Measurements from ENCODE around the gene CNP.
A peak's percentile ranks its signal among the peaks of the same experiment; 100 is the strongest.

Gene CNP

GRCh38 chr17:41930009-41930832 is 36.4 kb upstream of the CNP start, which contains the start of gene ODAD4:
Gene ODAD4 (plus strand): TSS chr17:41930617. CDS start chr17:41930724, 107 bp downstream.
- no peak for TF ChIP-seq EP300 (IDR thresholded peaks at IDR 0.05; ENCODE audit: borderline replicate concordance)
- TF ChIP-seq FOXM1 (IDR thresholded peaks at IDR 0.05; ENCODE audit: borderline replicate concordance, low read depth) = no peak
- no peak for TF ChIP-seq TCF12 (IDR thresholded peaks at IDR 0.05; ENCODE audit: low read depth)
- TF ChIP-seq MAX (IDR thresholded peaks at IDR 0.05) = peak; percentile 89
- TF ChIP-seq CREB1 (IDR thresholded peaks at IDR 0.05; ENCODE audit: low read depth) = no peak
- no peak for TF ChIP-seq YY1 (IDR thresholded peaks at IDR 0.05; ENCODE audit: low read depth)
- 0 out of 2 replicates have a peak, but pooled peaks have one; percentile 56 for TF ChIP-seq EGR1 (IDR thresholded peaks at IDR 0.05)
- peak; percentile 26; the same call in 1 of the 2 replicates for TF ChIP-seq NFIC (IDR thresholded peaks at IDR 0.05)
- TF ChIP-seq CEBPB (IDR thresholded peaks at IDR 0.05) = peak; percentile 39; the same call in 1 of the 2 replicates
- TF ChIP-seq RAD21 (IDR thresholded peaks at IDR 0.05; ENCODE audit: low read depth) = peak; percentile 18; the same call in 1 of the 2 replicates
- peak; percentile 59; the same call in 1 of the 2 replicates for TF ChIP-seq TAF1 (IDR thresholded peaks at IDR 0.05; ENCODE audit: low read depth)
- TF ChIP-seq ZBTB7A (IDR thresholded peaks at IDR 0.05; ENCODE audit: low read depth) = no peak
- peak; percentile 34; the same call in 1 of the 2 replicates for TF ChIP-seq TEAD4 (IDR thresholded peaks at IDR 0.05)
- TF ChIP-seq REST (IDR thresholded peaks at IDR 0.05; ENCODE audit: low read depth) = no peak
- TF ChIP-seq USF1 (IDR thresholded peaks at IDR 0.05) = no peak

- no peak for TF ChIP-seq EP300 (IDR thresholded peaks at IDR 0.05; ENCODE audit: borderline replicate concordance)
- no peak for TF ChIP-seq EGR1 (IDR thresholded peaks at IDR 0.05)
- no peak for TF ChIP-seq MAX (IDR thresholded peaks at IDR 0.05)
- TF ChIP-seq TCF12 (IDR thresholded peaks at IDR 0.05; ENCODE audit: low read depth) = no peak
Observed at GRCh38 chr17:41932816-41933389, 33.7 kb upstream of the CNP start.

- TF ChIP-seq CEBPB (IDR thresholded peaks at IDR 0.05) (no peak), CREB1 (IDR thresholded peaks at IDR 0.05; ENCODE audit: low read depth) (no peak)
Observed at GRCh38 chr17:41935641-41936040, 31.0 kb upstream of the CNP start.

GRCh38 chr17:41937970-41938954 is 28.3 kb upstream of the CNP start:
- no peak for TF ChIP-seq EGR1 (IDR thresholded peaks at IDR 0.05)
- TF ChIP-seq FOXM1 (IDR thresholded peaks at IDR 0.05; ENCODE audit: borderline replicate concordance, low read depth) = no peak
- no peak for TF ChIP-seq NFIC (IDR thresholded peaks at IDR 0.05)
- no peak for TF ChIP-seq TCF12 (IDR thresholded peaks at IDR 0.05; ENCODE audit: low read depth)
- no peak for TF ChIP-seq TEAD4 (IDR thresholded peaks at IDR 0.05)
- no peak for TF ChIP-seq ZBTB7A (IDR thresholded peaks at IDR 0.05; ENCODE audit: low read depth)
- no peak for TF ChIP-seq CEBPB (IDR thresholded peaks at IDR 0.05)
- no peak for TF ChIP-seq CREB1 (IDR thresholded peaks at IDR 0.05; ENCODE audit: low read depth)
- no peak for TF ChIP-seq RAD21 (IDR thresholded peaks at IDR 0.05; ENCODE audit: low read depth)
- no peak for TF ChIP-seq TAF1 (IDR thresholded peaks at IDR 0.05; ENCODE audit: low read depth)
- no peak for TF ChIP-seq YY1 (IDR thresholded peaks at IDR 0.05; ENCODE audit: low read depth)
- no peak for TF ChIP-seq REST (IDR thresholded peaks at IDR 0.05; ENCODE audit: low read depth)
- TF ChIP-seq MAX (IDR thresholded peaks at IDR 0.05) = no peak
- no peak for TF ChIP-seq EP300 (IDR thresholded peaks at IDR 0.05; ENCODE audit: borderline replicate concordance)
